ENCODE measurements around the gene CERS6.

DNA sequence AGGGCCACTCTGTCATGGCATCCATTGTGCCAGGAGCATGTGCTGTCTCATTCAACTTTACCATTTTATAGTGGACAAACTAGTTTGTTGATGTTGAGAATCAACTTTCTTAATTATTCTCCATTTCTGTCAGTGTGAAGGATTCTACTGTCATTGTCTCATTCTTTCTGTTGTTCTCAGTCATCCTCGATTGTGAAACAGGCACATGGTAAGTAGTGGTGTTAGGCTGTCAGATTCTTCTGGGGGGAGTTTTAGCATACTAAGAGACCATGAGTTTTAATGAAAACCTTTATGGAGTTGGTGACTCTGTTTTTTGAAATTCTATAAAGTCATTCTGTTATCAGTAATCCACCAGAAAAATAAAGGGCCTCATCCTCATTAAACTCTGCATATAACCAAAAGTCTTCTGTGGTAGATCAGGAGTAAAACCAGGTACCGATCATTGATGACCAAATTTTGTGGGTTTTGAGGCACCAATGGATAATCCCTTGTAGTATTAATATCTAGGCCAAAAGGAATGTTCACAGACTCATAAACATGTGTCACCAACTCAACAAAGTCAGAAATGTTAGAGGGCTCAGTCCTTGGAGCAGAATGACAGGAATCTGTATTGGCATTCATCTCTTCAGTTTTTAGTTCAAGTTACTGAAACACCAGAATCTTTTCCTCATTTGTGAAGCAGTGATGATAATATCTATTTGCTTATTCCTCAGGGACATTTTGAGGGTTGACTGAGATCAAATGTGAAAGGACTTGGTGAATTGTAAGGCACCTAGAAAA, 73.2 kb downstream of the CERS6 start:
- TF ChIP-seq CTCF (IDR thresholded peaks at IDR 0.05; ENCODE audit: poor library complexity, severe bottlenecking) (no peak), EZH2 (IDR thresholded peaks at IDR 0.05; ENCODE audit: borderline replicate concordance, insufficient read depth, low read length, poor library complexity, severe bottlenecking) (no peak), POLR2AphosphoS5 (IDR thresholded peaks at IDR 0.05) (no peak), RAD21 (conservative IDR thresholded peaks at IDR 0.05) (no peak), MXI1 (conservative IDR thresholded peaks at IDR 0.05; ENCODE audit: poor library complexity, severe bottlenecking) (no peak)
